Activated CD8-positive, alpha-beta memory T cell treated with anti-CD3 and anti-CD28 coated beads, Interleukin-2, amount 50 U/mL, for 4 hours (primary cell): ENCODE data around the gene ARHGAP10.

Experiments
- DNase-seq: peaks from one replicate; pipeline ENCODE4 v3.0.0-alpha.2; 2020

ARHGAP10 gene

GRCh38 chr4:148055844-148056243 is 324.0 kb downstream of the ARHGAP10 start:
- no peak for DNase-seq

DNA sequence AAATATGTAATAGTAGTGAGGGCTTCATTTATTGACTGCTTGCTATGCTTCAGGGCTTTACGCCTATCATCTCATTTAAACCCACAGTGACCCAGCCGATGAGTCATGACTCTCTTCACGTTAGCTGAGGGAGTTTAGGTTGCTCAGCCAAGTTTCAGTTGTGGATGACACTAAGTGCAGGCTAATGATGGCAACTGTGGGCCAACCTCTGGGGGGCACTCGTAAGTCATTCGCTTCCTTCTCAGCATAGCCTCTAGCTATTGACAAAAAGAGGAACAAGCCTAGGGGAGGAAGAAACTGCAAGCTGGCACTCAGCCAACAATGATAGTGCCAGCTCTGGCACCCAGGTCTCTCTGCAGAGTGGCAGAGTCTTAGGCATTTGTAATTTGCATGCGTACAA is 325.0 kb downstream of the ARHGAP10 start:
- peak; percentile 67 for DNase-seq

DNA sequence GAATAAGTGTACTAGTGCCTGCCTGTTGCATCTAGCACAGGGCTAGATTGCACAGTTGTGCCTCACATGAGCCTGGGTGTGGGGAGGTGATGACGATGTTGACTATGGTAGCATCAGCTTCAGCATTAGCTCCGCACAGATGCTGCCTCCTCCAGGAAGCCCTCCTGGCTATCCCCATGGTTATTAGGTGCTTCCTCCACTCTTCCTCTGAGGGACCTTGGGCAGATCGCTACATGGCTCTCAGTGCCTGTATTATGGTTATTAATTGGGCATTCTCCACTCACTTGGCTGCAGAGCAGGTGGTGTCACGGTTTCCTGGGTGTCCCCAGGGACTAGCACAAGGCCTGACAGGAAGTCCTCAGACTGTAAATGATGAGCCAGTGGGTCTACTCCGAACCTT is 325.6 kb downstream of the ARHGAP10 start:
- DNase-seq: no peak

GRCh38 chr4:148057984-148058859 is 326.3 kb downstream of the ARHGAP10 start:
- no peak for DNase-seq

GRCh38 chr4:148059617-148060180 is 327.8 kb downstream of the ARHGAP10 start:
- DNase-seq: no peak

DNA sequence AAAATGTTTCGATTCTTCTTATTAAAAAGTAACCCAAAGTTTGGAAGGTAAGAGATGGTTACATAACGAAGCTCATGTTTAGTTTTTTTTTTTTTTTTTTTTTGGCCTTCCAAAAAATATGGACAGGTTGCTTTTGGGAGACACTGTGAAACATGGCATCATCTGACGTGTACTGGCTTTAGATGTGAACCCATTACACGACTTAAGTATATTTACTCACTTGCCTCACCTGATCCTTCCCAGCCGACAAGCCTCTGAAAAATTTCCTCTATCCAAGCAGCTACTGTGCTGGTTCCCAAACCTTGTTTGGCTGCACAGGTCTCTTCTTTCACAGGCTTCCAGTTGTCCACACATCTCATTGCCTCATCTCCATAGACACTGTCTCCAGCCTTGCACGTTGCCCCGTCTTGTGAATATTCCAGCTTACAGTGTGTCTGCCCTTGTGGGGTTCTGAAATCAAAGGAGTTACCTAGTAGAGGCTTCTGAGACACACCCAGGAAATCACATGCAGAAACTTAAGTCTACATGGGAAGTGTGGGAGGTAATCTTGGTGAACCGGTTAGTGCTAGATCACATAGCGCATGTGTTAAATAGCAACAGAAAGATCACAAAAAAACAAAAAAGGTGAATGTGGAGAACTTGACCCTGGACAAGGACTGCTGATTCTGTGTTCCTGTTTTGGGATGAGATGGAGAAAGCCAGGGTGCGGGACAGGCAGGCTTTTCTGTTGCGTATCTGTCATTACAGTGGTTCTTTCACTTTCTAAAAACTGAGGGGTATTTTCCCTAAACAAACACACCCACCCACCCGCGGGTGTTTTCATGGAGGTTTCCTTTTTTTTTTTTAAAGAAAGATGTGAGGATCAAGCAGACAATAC is 328.6 kb downstream of the ARHGAP10 start:
- no peak for DNase-seq

DNA sequence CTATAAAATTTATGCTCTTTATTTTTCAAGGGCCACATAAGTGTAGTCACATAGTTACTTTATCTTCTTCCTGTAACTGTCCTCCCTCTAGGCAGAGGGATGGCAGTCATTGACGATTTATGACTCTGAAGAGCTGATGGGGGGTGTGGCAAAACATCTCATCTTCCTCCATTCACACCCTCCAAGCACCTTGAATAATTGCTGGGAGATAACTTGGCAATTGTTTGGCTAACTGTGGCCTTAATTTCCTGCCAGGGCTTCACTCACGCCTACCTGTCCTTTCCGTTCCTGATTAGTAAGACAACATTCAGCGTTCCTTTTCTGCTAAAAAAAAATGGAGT is 329.2 kb downstream of the ARHGAP10 start:
- no peak for DNase-seq

- DNase-seq: no peak
Observed at GRCh38 chr4:148061795-148062194, 329.9 kb downstream of the ARHGAP10 start.

GRCh38 chr4:148062301-148062950 is 330.5 kb downstream of the ARHGAP10 start:
- no peak for DNase-seq

- DNase-seq: no peak
Observed at GRCh38 chr4:148064451-148064850, 332.6 kb downstream of the ARHGAP10 start.

DNA sequence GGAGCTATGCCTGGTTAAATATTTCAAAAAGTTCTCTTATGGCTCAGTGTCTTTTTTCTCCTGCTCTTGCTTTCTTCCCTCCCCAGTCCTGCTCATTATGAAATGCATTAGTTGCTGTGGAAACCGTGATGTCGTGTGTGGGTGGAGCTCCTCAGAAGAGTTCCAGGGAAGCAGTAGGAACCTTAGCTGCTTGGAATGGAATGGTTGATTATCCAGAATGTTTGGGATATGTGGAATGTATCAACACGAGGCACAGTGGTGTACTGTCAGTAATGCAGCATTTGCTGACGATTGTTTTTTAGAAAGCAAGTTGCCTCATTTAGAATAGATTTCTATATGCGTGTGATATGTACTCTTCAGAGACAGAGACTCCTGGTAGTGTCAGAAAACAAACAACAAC is 333.2 kb downstream of the ARHGAP10 start:
- DNase-seq: no peak

DNA sequence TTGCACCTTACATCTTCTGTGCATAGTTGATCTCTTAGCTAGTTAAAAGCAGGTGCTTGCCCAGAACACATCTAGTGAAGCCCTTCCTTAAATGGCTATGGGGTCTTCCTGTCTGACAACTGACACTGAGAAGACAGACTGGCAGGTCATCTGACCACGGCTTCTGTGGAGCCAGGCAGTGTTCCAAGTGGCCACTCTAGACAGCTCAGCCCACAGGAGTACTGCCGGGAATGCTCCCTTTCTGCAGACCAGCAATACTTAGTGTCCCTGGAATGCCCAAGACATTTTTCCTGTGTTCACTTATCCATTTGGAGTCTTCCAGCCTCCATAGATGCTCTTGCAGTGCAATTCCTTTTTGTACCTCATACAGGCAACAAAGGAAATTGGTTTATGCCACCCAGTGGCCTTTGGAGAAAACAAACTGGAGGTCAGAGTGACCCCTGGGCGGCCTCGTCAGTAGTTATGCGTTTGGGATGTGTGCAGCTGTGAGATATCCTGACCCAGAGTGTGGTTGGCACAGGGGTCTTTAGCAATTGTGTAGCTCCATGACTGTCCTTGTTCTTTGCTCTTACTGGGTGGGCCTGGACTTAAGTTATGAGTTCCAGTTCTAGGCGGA is 335.5 kb downstream of the ARHGAP10 start:
- no peak for DNase-seq

DNA sequence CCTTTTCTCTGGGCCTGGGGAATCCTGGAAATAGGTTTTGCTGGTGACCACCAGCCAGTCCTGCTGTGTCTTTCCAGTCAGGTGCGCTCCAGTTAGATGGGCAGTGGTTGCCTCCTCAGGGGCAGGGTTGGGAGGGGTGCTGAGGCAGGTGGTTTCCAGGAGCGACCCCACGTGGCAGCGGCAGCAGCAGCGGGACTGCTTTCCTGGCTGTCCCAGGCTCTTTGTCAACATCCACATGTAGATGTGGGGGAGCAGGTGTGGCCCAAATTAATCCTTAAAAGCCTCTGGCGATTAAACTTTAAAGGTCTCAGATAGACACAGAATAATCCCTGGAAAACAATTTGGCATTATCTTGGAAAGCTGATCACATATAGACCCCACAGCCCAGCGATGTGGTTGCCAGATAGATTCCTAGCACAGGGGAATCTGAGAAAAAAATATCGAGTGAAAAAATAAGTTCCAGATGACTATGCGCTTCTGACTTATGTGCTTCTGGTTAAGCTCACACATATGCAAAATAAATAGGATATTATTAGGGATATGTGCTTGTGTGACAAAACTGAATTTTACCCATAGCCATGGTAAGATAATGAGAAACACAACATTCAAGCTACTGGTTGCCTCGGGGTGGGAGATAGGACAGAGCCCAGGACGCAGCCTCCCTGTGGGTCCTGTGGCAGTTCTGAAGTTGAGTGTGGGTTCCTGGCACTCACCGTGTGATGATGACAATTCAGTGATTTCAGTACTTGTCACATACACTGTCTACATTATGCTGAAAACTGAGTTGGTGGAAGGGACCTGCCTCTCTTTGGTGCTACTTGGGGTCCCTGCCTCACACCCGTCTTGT is 336.4 kb downstream of the ARHGAP10 start:
- DNase-seq: no peak

GRCh38 chr4:148069086-148069894 is 337.4 kb downstream of the ARHGAP10 start:
- no peak for DNase-seq

- DNase-seq: no peak
Observed at GRCh38 chr4:148069895-148070178, 337.9 kb downstream of the ARHGAP10 start.

DNA sequence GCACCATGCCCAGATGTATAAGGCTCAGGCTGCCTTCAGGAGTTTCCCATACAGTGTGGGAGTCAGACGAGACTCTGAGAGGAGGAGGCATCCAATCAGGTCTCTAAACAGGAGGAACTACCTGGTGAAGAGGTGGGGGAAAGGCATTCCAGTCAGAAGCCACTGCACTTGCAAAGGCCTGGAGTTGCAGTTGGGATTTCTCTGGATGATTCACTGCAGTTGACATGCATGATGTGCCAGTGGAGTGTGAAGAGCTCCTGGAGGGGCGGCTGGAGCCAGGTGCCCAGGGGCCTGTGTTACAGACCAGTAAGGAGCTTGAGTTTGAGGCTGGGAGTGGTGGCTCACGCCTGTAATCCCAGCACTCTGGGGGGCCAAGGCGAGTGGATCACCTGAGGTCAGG is 339.1 kb downstream of the ARHGAP10 start:
- no peak for DNase-seq

GRCh38 chr4:148072789-148073188 is 340.9 kb downstream of the ARHGAP10 start:
- no peak for DNase-seq

DNA sequence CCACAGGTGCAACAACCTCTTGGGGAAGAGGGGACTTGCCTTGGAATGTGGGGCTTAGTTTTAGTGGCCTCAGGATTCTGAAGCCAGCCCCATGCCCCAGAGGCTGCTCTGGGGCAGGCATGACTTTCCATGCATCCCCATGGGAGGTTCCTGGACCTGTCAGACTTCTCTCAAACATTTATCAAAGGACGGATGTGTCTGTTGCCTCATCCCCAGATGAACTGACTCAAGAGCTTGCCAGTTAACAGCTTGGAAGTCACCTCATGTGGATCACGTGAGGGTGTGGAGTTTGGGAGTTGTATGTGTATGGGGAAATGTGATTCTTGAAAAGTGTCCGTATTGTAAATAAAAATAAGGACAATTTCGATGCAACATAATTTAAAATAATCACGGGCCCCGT is 341.5 kb downstream of the ARHGAP10 start:
- no peak for DNase-seq

- no peak for DNase-seq
Observed at GRCh38 chr4:148074462-148074861, 342.6 kb downstream of the ARHGAP10 start.

DNA sequence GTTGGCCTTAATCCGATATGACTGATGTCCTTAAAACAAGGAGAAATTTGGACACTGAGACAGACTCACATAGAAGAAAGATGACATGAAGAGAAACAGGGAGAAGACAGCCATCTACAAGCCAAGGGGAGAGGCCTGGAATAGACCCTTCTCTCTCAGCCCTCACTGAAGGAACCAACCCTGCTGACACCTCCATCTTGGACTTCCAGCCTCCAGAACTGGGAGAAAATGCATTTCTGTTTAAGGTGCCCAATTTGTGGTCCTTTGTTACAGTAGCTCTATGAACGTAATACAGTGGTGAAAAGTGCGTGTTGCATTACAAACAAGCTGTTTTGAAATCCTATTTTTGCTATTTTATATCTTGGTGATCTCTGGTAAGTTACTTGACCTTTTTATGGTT is 343.6 kb downstream of the ARHGAP10 start:
- DNase-seq: no peak

GRCh38 chr4:148076964-148077363 is 345.1 kb downstream of the ARHGAP10 start:
- DNase-seq: no peak
